K562 (cell line): ENCODE data around the gene RIPOR1. TPM values are rescaled to one million over a fixed set of nuclear protein-coding genes. Genes with fewer than 3 reads are reported as not detected.

Experiments used
- CGGBP1 ChIP-seq: fragments of 250-450 bp; sonication (Bioruptor Pico); IDR thresholded peaks from 2 replicates; pipeline ENCODE4 v1.9.0; 2021; ENCODE audit warnings: mild to moderate bottlenecking
- CLOCK ChIP-seq: fragments of 250-450 bp; sonication (Bioruptor Pico); IDR thresholded peaks from 2 replicates; pipeline ENCODE4 v1.4.0; 2020; ENCODE audit warnings: mild to moderate bottlenecking, moderate library complexity, borderline replicate concordance
- DPF2 ChIP-seq: fragments of 450-650 bp; IDR thresholded peaks from 2 replicates; pipeline ENCODE4 v1.6.1; 2016
- FOXP1 ChIP-seq: sonication (generic); formaldehyde crosslinking; IDR thresholded peaks from 2 replicates; pipeline ENCODE4 v1.8.0; 2022; ENCODE audit warnings: mild to moderate bottlenecking, missing genetic modification reagents
- HNRNPL ChIP-seq: fragments of 200-400 bp; formaldehyde crosslinking; IDR thresholded peaks from 2 replicates; pipeline ENCODE4 v1.6.1; 2017; ENCODE audit warnings: low read depth, mild to moderate bottlenecking, low read length
- HOMEZ ChIP-seq: fragments of 250-450 bp; sonication (Bioruptor Pico); IDR thresholded peaks from 2 replicates; pipeline ENCODE4 v1.4.0; 2020; ENCODE audit warnings: mild to moderate bottlenecking, moderate library complexity
- ILK ChIP-seq: fragments of 450-650 bp; IDR thresholded peaks from 2 replicates; pipeline ENCODE4 v1.6.1; 2016; ENCODE audit warnings: missing genetic modification characterization, low read depth, mild to moderate bottlenecking, missing compliant biosample characterization, moderate library complexity, borderline replicate concordance
- IRF9 ChIP-seq: fragments of 450-650 bp; IDR thresholded peaks from 2 replicates; pipeline ENCODE4 v1.6.1; 2016; ENCODE audit warnings: missing biosample characterization, missing genetic modification characterization
- JUN ChIP-seq, 2 experiments: sonication (generic) in 1 of 2; formaldehyde crosslinking in 1 of 2; IDR thresholded peaks; 2 replicates each; pipeline versions ENCODE4 v1.6.1 to v1.8.0; 2012 to 2022; ENCODE audit warnings: borderline replicate concordance in 2 of 2, mild to moderate bottlenecking in 2 of 2, improper control_type of control experiment in 1 of 2, low read depth in 1 of 2, low read length in 1 of 2, missing genetic modification reagents in 1 of 2
- KDM4B ChIP-seq, 2 experiments: fragments of 450-650 bp in 1 of 2; sonication (generic) in 1 of 2; IDR thresholded peaks; 2 replicates each; pipeline ENCODE4 v1.6.1; 2016 to 2017; ENCODE audit warnings: borderline replicate concordance in 2 of 2, antibody characterized with exemption in 1 of 2, low read depth in 1 of 2, mild to moderate bottlenecking in 1 of 2
- KHSRP ChIP-seq: fragments of 450-650 bp; IDR thresholded peaks from 2 replicates; pipeline ENCODE4 v1.6.1; 2017
- LARP7 ChIP-seq: fragments of 450-650 bp; IDR thresholded peaks from 2 replicates; pipeline ENCODE4 v1.6.1; 2016
- MYC ChIP-seq, 2 experiments: fragments of 250-450 bp in 1 of 2; sonication (Bioruptor Pico) in 1 of 2; IDR thresholded peaks; 2 replicates each; pipeline versions ENCODE4 v1.5.1 to v1.6.1; 2012 to 2021; ENCODE audit warnings: low read depth in 2 of 2, borderline replicate concordance in 1 of 2, improper control_type of control experiment in 1 of 2, low read length in 1 of 2, mild to moderate bottlenecking in 1 of 2, moderate library complexity in 1 of 2
- NBN ChIP-seq: fragments of 450-650 bp; IDR thresholded peaks from 2 replicates; pipeline ENCODE4 v1.6.1; 2016; ENCODE audit warnings: low read depth, mild to moderate bottlenecking
- NRF1 ChIP-seq, 2 experiments: fragments of 450-650 bp; IDR thresholded peaks in 1 of 2; conservative IDR thresholded peaks in 1 of 2; 2 replicates each; pipeline ENCODE4 v1.6.1; 2014; ENCODE audit warnings: mild to moderate bottlenecking in 2 of 2
- OTX1 ChIP-seq: fragments of 450-650 bp; formaldehyde crosslinking; IDR thresholded peaks from 2 replicates; pipeline ENCODE4 v1.4.0; 2022; ENCODE audit warnings: mild to moderate bottlenecking
- RB1 ChIP-seq: fragments of 450-650 bp; IDR thresholded peaks from 2 replicates; pipeline ENCODE4 v1.6.1; 2017; ENCODE audit warnings: low read depth, mild to moderate bottlenecking
- RUNX1 ChIP-seq: sonication (generic); IDR thresholded peaks from 2 replicates; pipeline ENCODE4 v1.6.1; 2016; ENCODE audit warnings: antibody characterized with exemption, low read depth
- SMARCA5 ChIP-seq: fragments of 450-650 bp; IDR thresholded peaks from 2 replicates; pipeline ENCODE4 v1.6.1; 2016
- SMC3 ChIP-seq: conservative IDR thresholded peaks from 2 replicates; pipeline ENCODE4 v1.6.1; 2011; ENCODE audit warnings: low read depth, low read length, improper control_type of control experiment; ENCODE audit not compliant: insufficient read depth
- YY1 ChIP-seq, 3 experiments: IDR thresholded peaks; 2 replicates each; pipeline ENCODE4 v1.6.1; 2011; ENCODE audit warnings: low read length in 2 of 3, mild to moderate bottlenecking in 2 of 3, moderate library complexity in 2 of 3, borderline replicate concordance in 1 of 3, control low read depth in 1 of 3, low read depth in 1 of 3; ENCODE audit not compliant: insufficient read depth in 3 of 3, insufficient replicate concordance in 2 of 3, control insufficient read depth in 1 of 3, insufficient read length in 1 of 3; ENCODE audit errors: extremely low read depth in 1 of 3
- polyA plus RNA-seq, 8 experiments: library from polyadenylated mRNA; depleted of rRNA in 4 of 8; stranded (reverse) in 5 of 8; unstranded in 3 of 8; fragments of >200 nt; fragmentation: Nextera tagmentation in 2 of 8; fragmentation: Illumina TruSeq in 1 of 8; extraction: Ambion mirVana in 2 of 8; extraction: Trizol in 1 of 8; gene quantifications; 2 replicates each; pipeline versions ENCODE4 v1.2.1 to v1.2.3, GENCODE V29; 2011 to 2014; ENCODE audit warnings: inconsistent platforms in 1 of 8, missing spikeins in 1 of 8
- total RNA-seq, 7 experiments: library from RNA; depleted of rRNA in 6 of 7; stranded (reverse); fragments of >200 nt in 6 of 7; fragmentation: Illumina TruSeq in 2 of 7; extraction: Trizol in 2 of 7; gene quantifications; 2 replicates each; pipeline versions ENCODE4 v1.2.1 to v1.2.3, GENCODE V29; 2011 to 2021; ENCODE audit warnings: low replicate concordance in 1 of 7

Gene RIPOR1
- total and polyA plus RNA-seq, 9 of the 15 experiments (the other 6 are each of a cell fraction or from before 2014, with no cell fraction given), result 0.36 to 31.1 (median 3.0) TPM

- TF ChIP-seq NRF1 (conservative IDR thresholded peaks at IDR 0.05 in 1 of 2, IDR thresholded peaks at IDR 0.05 in 1 of 2) (peak; percentile 91 to 92; a peak in 2 of 4 replicates), SMC3 (no peak), JUN (IDR thresholded peaks at IDR 0.05; ENCODE audit: borderline replicate concordance, low read depth, low read length) (no peak), JUN (CRISPR knock-in tag; IDR thresholded peaks at IDR 0.05; ENCODE audit: borderline replicate concordance) (no peak), CGGBP1 (no peak), RUNX1 (no peak), LARP7 (no peak), HNRNPL (no peak), MYC (IDR thresholded peaks at IDR 0.05; ENCODE audit: low read depth, low read length) (0 out of 2 replicates have a peak, but pooled peaks have one; percentile 37), MYC (CRISPR knock-in tag; IDR thresholded peaks at IDR 0.05; ENCODE audit: borderline replicate concordance, low read depth) (no peak), CLOCK (CRISPR knock-in tag) (no peak), OTX1 (no peak), DPF2 (no peak), FOXP1 (no peak), KDM4B (IDR thresholded peaks at IDR 0.05; ENCODE audit: borderline replicate concordance in 2 of 2, low read depth in 1 of 2) (no peak), ILK (tag) (no peak), SMARCA5 (no peak), RB1 (peak; percentile 82), KHSRP (no peak), IRF9 (tag) (no peak), HOMEZ (CRISPR knock-in tag) (no peak), YY1 (IDR thresholded peaks at IDR 0.05; ENCODE audit: borderline replicate concordance in 1 of 3, control insufficient read depth in 1 of 3, extremely low read depth in 1 of 3, insufficient read depth in 3 of 3, insufficient read length in 1 of 3, insufficient replicate concordance in 2 of 3, low read depth in 1 of 3, low read length in 2 of 3) (peak; percentile 73 to 88 (median 87)), NBN (no peak)
Observed at GRCh38 chr16:67562526-67562917, 33.9 kb downstream of the RIPOR1 start, which contains the start of gene CTCF (continued).
